Subcutaneous abdominal adipose tissue (tissue), 5 donors: Measurements from ENCODE around the gene KDM6B.
A peak's percentile ranks its signal among the peaks of the same experiment; 100 is the strongest.

ENCODE experiments used
- H3K27ac ChIP-seq: one replicate; pipeline ENCODE4 v1.7.0; 2013; ENCODE audit warnings: low read depth, mild to moderate bottlenecking, inconsistent platforms, low read length, moderate library complexity
- H3K27me3 ChIP-seq, 5 donors: one replicate each; pipeline ENCODE4 v1.7.0; 2013; ENCODE audit warnings: low read length in 5 of 5, inconsistent platforms in 1 of 5; ENCODE audit not compliant: control insufficient read depth in 5 of 5, insufficient read depth in 4 of 5
- H3K36me3 ChIP-seq, 5 donors: one replicate each; pipeline ENCODE4 v1.7.0; 2013; ENCODE audit warnings: low read length in 5 of 5; ENCODE audit not compliant: control insufficient read depth in 5 of 5, insufficient read depth in 5 of 5
- H3K4me1 ChIP-seq, 5 donors: one replicate each; pipeline ENCODE4 v1.7.0; 2013; ENCODE audit warnings: low read length in 5 of 5, mild to moderate bottlenecking in 3 of 5, moderate library complexity in 1 of 5; ENCODE audit not compliant: control insufficient read depth in 5 of 5, insufficient read depth in 5 of 5
- H3K4me3 ChIP-seq, 5 donors: one replicate each; pipeline ENCODE4 v1.7.0; 2013; ENCODE audit warnings: low read length in 5 of 5, low read depth in 1 of 5
- H3K9ac ChIP-seq, 5 donors: one replicate each; pipeline ENCODE4 v1.7.0; 2013; ENCODE audit warnings: low read length in 5 of 5, mild to moderate bottlenecking in 4 of 5, moderate library complexity in 3 of 5
- H3K9me3 ChIP-seq, 5 donors: one replicate each; pipeline ENCODE4 v1.7.0; 2013; ENCODE audit warnings: low read length in 5 of 5; ENCODE audit not compliant: control insufficient read depth in 5 of 5
- donor health status: healthy.
- donor health status: healthy.
- donor health status: healthy.
- donor health status: healthy.
- donor health status: healthy.

KDM6B gene

GRCh38 chr17:7840441-7840840 is 6.4 kb downstream of the KDM6B start:
- Histone ChIP-seq H3K36me3 (peaks cover 0 to 14% (median 2%) of the 10 kb centered on the region in 5 donors), H3K27me3 (peaks cover 0 to 6% (median 0%) of the 10 kb centered on the region in 5 donors), H3K4me1 (peaks cover 20 to 79% (median 57%) of the 10 kb centered on the region in 5 donors), H3K9ac (peak overlapping the region in 3 of 5 donors; percentile 24 to 74 (median 65)), H3K9me3 (no peaks in the 10 kb centered on the region), H3K4me3 (peak overlapping the region in 1 of 5 donors; percentile 91), H3K27ac (peak overlapping the region; percentile 100)

DNA sequence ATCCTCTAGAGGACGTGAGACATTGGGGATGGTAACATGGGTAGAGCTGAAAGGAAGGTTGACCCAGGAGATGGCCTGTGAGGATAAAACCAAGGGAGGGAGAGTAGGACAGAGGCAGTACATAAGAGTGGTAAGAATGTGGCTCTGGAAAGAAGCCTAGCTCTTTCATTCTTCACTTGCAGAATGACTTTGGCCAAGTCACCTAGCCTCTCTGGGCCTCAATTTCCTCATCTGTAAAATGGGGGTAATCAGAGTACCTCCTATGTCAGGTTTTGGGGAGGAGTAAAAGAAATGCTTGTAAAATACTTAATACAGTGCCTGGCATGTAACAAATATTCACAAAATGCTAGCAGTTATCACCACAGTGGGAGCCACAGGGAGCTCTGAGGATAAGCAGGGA is 6.9 kb downstream of the KDM6B start:
- H3K4me1 ChIP-seq = peaks cover 19 to 80% (median 60%) of the 10 kb centered on the region in 5 donors
- H3K4me3 ChIP-seq = peak overlapping the region; percentile 56 to 94 (median 82)
- H3K27me3 ChIP-seq = peaks cover 0 to 6% (median 0%) of the 10 kb centered on the region in 5 donors
- H3K36me3 ChIP-seq = peaks cover 0 to 17% (median 5%) of the 10 kb centered on the region in 5 donors
- H3K27ac ChIP-seq = peak overlapping the region; percentile 100
- H3K9ac ChIP-seq = peak overlapping the region; percentile 65 to 83 (median 74)
- H3K9me3 ChIP-seq = no peaks in the 10 kb centered on the region

DNA sequence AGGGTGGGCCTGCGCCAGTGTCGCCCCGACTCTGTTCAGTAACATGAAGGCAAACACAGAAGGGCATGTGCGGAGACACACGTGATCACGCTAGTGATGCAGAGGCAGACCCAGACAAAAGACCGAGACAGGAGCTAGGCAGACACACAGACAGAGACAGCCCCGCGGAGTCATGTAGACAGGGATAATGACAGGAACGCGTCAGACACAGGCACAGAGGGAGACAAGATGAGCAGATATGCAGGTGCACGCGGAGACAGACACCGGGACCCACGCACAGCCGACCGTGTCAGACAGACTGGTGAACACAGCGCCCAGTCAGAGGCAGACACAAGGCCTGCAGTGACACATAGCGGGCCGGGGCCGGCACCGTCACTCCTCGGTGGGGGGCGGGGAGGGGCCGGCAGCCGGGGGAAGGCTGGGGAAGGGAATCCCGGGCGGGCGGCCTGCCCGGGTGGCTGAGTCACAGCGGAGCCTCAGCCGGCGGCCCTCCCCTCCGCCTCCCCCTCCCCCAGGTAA is 7.4 kb downstream of the KDM6B start:
- peaks cover 19 to 74% (median 57%) of the 10 kb centered on the region in 5 donors for H3K4me1 ChIP-seq
- peak overlapping the region; percentile 100 for H3K27ac ChIP-seq

GRCh38 chr17:7841915-7842379 is 7.9 kb downstream of the KDM6B start:
- no peaks in the 10 kb centered on the region for H3K9me3 ChIP-seq
- peaks cover 0 to 6% (median 0%) of the 10 kb centered on the region in 5 donors for H3K27me3 ChIP-seq
- H3K4me1 ChIP-seq = peaks cover 14 to 69% (median 54%) of the 10 kb centered on the region in 5 donors

More for the DNA sequence above, 7.4 kb downstream of the KDM6B start:
- H3K36me3 ChIP-seq = peaks cover 0 to 22% (median 10%) of the 10 kb centered on the region in 5 donors
- peak overlapping the region; percentile 77 to 94 (median 82) for H3K4me3 ChIP-seq
- H3K27me3 ChIP-seq = peaks cover 0 to 6% (median 0%) of the 10 kb centered on the region in 5 donors
- no peaks in the 10 kb centered on the region for H3K9me3 ChIP-seq
- H3K9ac ChIP-seq = peak overlapping the region; percentile 81 to 100 (median 99)

DNA sequence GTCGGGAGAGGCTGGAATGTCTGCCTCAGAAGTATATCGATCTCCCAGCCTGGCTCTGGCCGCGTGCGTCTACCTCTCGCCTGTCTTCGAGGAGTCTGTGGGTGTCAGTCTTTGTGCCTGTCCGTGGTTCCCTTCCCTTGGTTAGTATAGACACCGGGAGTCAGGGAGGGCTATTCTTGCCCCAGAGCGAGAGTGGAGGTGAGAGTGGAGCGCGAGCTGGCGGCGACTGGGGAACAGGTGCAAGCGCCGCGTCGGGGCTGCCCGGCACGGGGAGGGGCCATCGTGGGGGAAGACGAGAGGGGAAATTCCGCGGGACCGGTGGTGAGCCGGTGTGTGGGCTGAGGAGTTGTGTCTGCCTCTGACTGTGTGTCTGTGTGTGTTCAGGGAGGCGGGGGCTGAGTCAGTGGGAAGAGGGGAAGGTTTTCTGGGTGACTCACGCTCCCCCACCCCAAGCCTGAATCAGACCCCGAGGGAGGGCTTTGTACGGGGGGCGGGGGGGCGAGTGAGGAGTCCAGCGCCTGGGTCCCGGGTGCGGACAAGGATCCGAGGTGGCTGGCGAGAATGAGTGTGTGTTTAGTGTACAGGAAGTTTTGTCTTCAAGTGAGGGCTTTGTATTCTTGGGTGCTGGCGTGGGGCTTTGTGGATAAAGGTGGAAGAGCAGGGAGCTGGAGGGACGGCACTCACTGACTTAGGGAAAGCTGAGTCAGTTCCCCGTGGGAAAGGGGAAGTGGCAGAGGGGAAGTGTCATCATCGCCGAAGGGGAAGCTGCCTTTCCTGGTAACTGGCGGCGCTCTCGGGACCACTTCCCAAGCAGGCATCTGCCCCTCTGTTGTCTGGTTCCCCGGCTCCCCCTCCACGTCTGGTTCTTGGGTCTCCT is 8.6 kb downstream of the KDM6B start:
- H3K36me3 ChIP-seq = peaks cover 0 to 32% (median 20%) of the 10 kb centered on the region in 5 donors
- H3K4me1 ChIP-seq = peaks cover 12 to 62% (median 48%) of the 10 kb centered on the region in 5 donors
- H3K9ac ChIP-seq = peak overlapping the region; percentile 92 to 100 (median 99)
- H3K27ac ChIP-seq = peak overlapping the region; percentile 100
- H3K27me3 ChIP-seq = peaks cover 0 to 6% (median 0%) of the 10 kb centered on the region in 5 donors
- H3K4me3 ChIP-seq = peak overlapping the region; percentile 77 to 94 (median 91)
- no peaks in the 10 kb centered on the region for H3K9me3 ChIP-seq

More at GRCh38 chr17:7841915-7842379, 7.9 kb downstream of the KDM6B start:
- Histone ChIP-seq H3K36me3 (peaks cover 0 to 27% (median 15%) of the 10 kb centered on the region in 5 donors), H3K27ac (peak overlapping the region; percentile 100), H3K4me3 (peak overlapping the region; percentile 77 to 94 (median 91)), H3K9ac (peak overlapping the region; percentile 92 to 100 (median 99))

DNA sequence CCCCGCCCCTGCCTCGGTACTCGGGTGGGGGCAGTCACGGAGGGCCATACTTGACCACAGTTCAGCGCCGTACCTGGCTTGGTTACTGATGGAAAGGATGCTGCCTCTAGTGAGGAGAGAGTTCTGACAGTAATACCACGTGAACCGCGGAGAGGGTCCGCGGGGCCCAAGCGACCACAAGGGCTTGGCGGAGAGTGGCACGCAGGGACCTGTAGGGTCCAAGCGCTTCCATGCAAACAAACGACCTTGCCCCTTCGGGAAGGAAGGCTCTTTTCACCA is 9.2 kb downstream of the KDM6B start:
- H3K27me3 ChIP-seq = peaks cover 0 to 6% (median 0%) of the 10 kb centered on the region in 5 donors
- H3K36me3 ChIP-seq = peaks cover 0 to 36% (median 24%) of the 10 kb centered on the region in 5 donors
- H3K9ac ChIP-seq = peak overlapping the region; percentile 92 to 100 (median 99)
- no peaks in the 10 kb centered on the region for H3K9me3 ChIP-seq
- H3K4me1 ChIP-seq = peaks cover 12 to 58% (median 45%) of the 10 kb centered on the region in 5 donors
- H3K27ac ChIP-seq = peak overlapping the region; percentile 100
- H3K4me3 ChIP-seq = peak overlapping the region; percentile 77 to 94 (median 83)

- peak overlapping the region; percentile 100 for H3K27ac ChIP-seq
- peaks cover 0 to 41% (median 26%) of the 10 kb centered on the region in 5 donors for H3K36me3 ChIP-seq
Measured at GRCh38 chr17:7843536-7844291, 9.7 kb downstream of the KDM6B start.

DNA sequence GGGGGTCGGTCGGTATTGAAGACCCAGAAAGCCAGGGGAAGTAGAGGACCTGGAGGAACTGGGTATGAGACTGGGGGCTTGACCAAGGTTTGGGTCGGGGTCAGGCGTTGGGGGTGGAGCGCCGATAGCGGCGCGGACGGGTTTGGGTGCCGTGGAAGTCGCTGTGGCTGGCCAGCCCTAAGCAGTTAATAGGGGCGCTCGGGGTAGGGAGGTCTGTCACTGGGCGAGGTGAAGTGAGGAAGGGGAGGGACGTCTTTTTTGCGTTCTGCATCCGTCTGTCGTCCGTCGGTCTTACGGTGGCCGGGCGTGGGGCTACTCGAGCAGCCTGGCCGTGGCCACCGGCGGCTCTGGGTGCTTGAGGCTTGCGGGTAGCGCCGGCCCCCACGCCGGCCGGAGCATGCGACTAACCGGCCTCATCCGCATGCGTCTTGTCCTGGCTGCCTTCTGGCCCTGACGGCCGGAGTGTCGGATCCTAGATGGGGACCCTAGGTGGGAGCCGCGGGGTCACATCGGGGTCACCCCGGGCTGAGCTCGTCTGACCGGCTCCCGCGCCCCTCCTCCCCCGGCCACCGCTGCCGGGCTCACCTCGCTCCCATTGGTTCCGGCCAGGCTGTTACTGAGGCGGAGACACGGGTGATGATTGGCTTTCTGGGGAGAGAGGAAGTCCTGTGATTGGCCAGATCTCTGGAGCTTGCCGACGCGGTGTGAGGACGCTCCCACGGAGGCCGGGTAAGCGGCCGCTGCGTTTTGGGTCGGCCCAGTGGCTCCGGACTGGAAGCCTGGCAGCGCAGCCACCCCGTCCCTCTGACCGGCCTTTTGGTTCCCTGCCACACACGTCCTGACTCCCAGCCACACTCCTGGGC is 10.5 kb downstream of the KDM6B start:
- Histone ChIP-seq H3K9ac (peak overlapping the region; percentile 81 to 98 (median 95)), H3K9me3 (no peaks in the 10 kb centered on the region), H3K27me3 (peaks cover 0 to 6% (median 0%) of the 10 kb centered on the region in 5 donors), H3K27ac (peak overlapping the region; percentile 100), H3K4me1 (peaks cover 12 to 46% (median 34%) of the 10 kb centered on the region in 5 donors), H3K36me3 (peaks cover 0 to 46% (median 33%) of the 10 kb centered on the region in 5 donors), H3K4me3 (peak overlapping the region; percentile 68 to 94 (median 91))

More at GRCh38 chr17:7843536-7844291, 9.7 kb downstream of the KDM6B start:
- H3K9ac ChIP-seq = peak overlapping the region; percentile 92 to 100 (median 99)
- H3K4me1 ChIP-seq = peaks cover 12 to 54% (median 41%) of the 10 kb centered on the region in 5 donors
- no peaks in the 10 kb centered on the region for H3K9me3 ChIP-seq
- H3K27me3 ChIP-seq = peaks cover 0 to 6% (median 0%) of the 10 kb centered on the region in 5 donors
- H3K4me3 ChIP-seq = peak overlapping the region; percentile 79 to 94 (median 91)
